Stimulated activated CD4-positive, alpha-beta T cell treated with anti-CD3 and anti-CD28 coated beads, Interleukin-1b, Interleukin-23, amount 100 ng/mL, for 1 hour (primary cell): ENCODE results near the gene RS1.

Source experiments
- DNase-seq, 2 donors: peaks; one replicate each; pipeline ENCODE4 v3.0.0-alpha.2; 2020; ENCODE audit warnings: low read depth in 2 of 2

RS1 gene

DNA sequence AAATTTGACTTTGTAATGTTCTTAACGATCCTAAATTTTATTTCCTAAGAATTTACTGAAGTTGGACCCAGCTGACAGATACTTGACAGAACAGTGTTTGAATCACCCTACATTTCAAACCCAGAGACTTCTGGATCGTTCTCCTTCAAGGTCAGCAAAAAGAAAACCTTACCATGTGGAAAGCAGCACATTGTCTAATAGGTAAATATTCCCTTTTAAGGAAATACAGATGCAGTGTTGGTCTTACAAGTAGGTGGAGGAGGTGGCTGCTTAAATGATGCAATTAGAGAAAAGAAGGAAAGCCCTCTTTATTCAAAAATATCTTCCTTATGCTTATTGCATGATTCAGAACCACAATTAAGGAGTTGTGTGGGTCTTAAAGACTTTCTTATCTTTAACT, 73.5 kb downstream of the RS1 start:
- DNase-seq = no peak

DNA sequence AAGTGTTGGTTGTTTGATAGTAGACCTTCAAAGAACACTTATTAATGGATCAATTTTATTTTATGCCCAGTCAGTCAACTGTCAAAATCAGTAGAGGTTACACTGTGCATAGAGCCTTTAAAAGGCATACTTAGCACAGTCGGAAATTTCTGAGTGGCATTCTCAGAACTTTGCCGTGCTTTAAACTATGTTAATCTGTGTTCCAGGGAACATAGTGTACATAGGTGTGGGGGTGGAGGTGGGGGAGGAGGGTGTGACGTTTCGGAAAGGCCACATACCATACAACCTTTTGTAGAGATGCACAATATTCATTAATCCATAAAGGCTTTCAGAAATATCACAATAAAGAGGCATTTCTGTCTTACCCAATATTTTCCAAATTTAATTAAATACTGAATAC, 75.8 kb downstream of the RS1 start:
- no peak for DNase-seq

DNA sequence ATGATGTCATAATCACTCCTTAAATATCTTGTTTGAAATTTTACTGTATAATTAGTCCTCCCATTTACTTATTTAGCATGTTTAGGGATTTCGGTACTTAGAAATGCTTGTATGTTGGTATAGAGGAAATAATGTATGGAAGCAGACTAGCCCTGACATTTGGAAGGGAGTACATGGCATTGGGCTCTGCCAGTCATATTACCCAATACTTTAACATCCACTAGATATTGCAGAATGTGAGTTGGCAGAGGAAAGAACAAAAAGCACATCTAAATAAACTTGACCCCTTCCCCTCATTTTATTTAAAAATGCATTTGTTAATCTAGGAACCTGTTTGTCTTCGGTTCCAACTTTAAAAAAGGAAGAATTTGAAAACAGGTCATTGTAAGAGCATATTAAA, 77.8 kb downstream of the RS1 start:
- no peak for DNase-seq

DNA sequence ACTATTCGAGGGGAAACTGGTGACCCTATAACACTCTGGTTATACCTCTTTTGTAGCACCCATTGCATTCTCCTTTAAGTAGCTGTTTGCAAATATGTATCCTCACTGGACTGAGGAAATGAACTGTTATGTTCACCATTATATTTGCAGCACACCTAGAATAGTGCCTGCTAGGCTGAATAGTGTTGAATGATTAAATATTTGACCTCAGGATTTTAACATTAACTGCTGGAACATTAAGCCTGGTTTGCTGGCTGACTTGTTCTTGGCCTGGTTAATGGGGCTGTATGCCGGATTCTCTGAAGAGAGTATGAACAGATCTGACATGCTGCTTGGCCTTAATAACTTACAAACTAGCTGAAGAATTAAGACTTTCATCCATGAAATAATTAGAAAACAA, 80.1 kb downstream of the RS1 start:
- no peak for DNase-seq
